Measurements from ENCODE around the gene NAV1. TPM values are rescaled to one million over a fixed set of nuclear protein-coding genes. Genes with fewer than 3 reads are reported as not detected.

NAV1 gene
- total RNA-seq, 1 donor from 2014 or later = 11.0 TPM

- H3K4me1 ChIP-seq (ENCODE audit: control insufficient read depth in 3 of 3, insufficient read depth in 3 of 3, low read length in 3 of 3) = peaks cover 22 to 62% (median 28%) of the 10 kb centered on the region in 3 donors
These were observed 24.5 kb downstream of the NAV1 start for GRCh38 chr1:201563406-201563780.

GRCh38 chr1:201563941-201564340 lies 25.0 kb downstream of the NAV1 start:
- peaks cover 0 to 3% (median 0%) of the 10 kb centered on the region in 3 donors for H3K27me3 ChIP-seq (ENCODE audit: control insufficient read depth in 3 of 3, insufficient read depth in 3 of 3, low read length in 3 of 3)
- no peaks in the 10 kb centered on the region for H3K9me3 ChIP-seq (ENCODE audit: control insufficient read depth in 3 of 3, low read length in 3 of 3)
- peaks cover 22 to 65% (median 28%) of the 10 kb centered on the region in 3 donors for H3K4me1 ChIP-seq (ENCODE audit: control insufficient read depth in 3 of 3, insufficient read depth in 3 of 3, low read length in 3 of 3)
- no peak overlapping the region for H3K4me3 ChIP-seq (ENCODE audit: low read length in 3 of 3)
- H3K9ac ChIP-seq (ENCODE audit: low read depth in 1 of 3, low read length in 3 of 3) = no peak overlapping the region
- H3K27ac ChIP-seq (ENCODE audit: low read depth, low read length) = no peak overlapping the region
- H3K36me3 ChIP-seq (ENCODE audit: control insufficient read depth in 3 of 3, insufficient read depth in 3 of 3, low read length in 3 of 3) = no peaks in the 10 kb centered on the region

More at GRCh38 chr1:201563406-201563780, 24.5 kb downstream of the NAV1 start:
- no peak overlapping the region for H3K4me3 ChIP-seq (ENCODE audit: low read length in 3 of 3)
- no peaks in the 10 kb centered on the region for H3K9me3 ChIP-seq (ENCODE audit: control insufficient read depth in 3 of 3, low read length in 3 of 3)
- no peaks in the 10 kb centered on the region for H3K36me3 ChIP-seq (ENCODE audit: control insufficient read depth in 3 of 3, insufficient read depth in 3 of 3, low read length in 3 of 3)
- H3K27me3 ChIP-seq (ENCODE audit: control insufficient read depth in 3 of 3, insufficient read depth in 3 of 3, low read length in 3 of 3) = peaks cover 0 to 3% (median 0%) of the 10 kb centered on the region in 3 donors
- no peak overlapping the region for H3K27ac ChIP-seq (ENCODE audit: low read depth, low read length)
- no peak overlapping the region for H3K9ac ChIP-seq (ENCODE audit: low read depth in 1 of 3, low read length in 3 of 3)

- Histone ChIP-seq H3K4me3 (ENCODE audit: low read length in 3 of 3) (no peak overlapping the region), H3K4me1 (ENCODE audit: control insufficient read depth in 3 of 3, insufficient read depth in 3 of 3, low read length in 3 of 3) (peaks cover 22 to 57% (median 25%) of the 10 kb centered on the region in 3 donors), H3K27ac (ENCODE audit: low read depth, low read length) (no peak overlapping the region), H3K9me3 (ENCODE audit: control insufficient read depth in 3 of 3, low read length in 3 of 3) (no peaks in the 10 kb centered on the region), H3K36me3 (ENCODE audit: control insufficient read depth in 3 of 3, insufficient read depth in 3 of 3, low read length in 3 of 3) (no peaks in the 10 kb centered on the region), H3K9ac (ENCODE audit: low read depth in 1 of 3, low read length in 3 of 3) (no peak overlapping the region), H3K27me3 (ENCODE audit: control insufficient read depth in 3 of 3, insufficient read depth in 3 of 3, low read length in 3 of 3) (peaks cover 0 to 3% (median 0%) of the 10 kb centered on the region in 3 donors)
These were observed 26.2 kb downstream of the NAV1 start for GRCh38 chr1:201565024-201565730.

GRCh38 chr1:201565771-201566528 lies 27.0 kb downstream of the NAV1 start:
- H3K9me3 ChIP-seq (ENCODE audit: control insufficient read depth in 3 of 3, low read length in 3 of 3) = no peaks in the 10 kb centered on the region
- no peak overlapping the region for H3K4me3 ChIP-seq (ENCODE audit: low read length in 3 of 3)
- H3K27me3 ChIP-seq (ENCODE audit: control insufficient read depth in 3 of 3, insufficient read depth in 3 of 3, low read length in 3 of 3) = no peaks in the 10 kb centered on the region
- no peak overlapping the region for H3K27ac ChIP-seq (ENCODE audit: low read depth, low read length)
- no peak overlapping the region for H3K9ac ChIP-seq (ENCODE audit: low read depth in 1 of 3, low read length in 3 of 3)
- no peaks in the 10 kb centered on the region for H3K36me3 ChIP-seq (ENCODE audit: control insufficient read depth in 3 of 3, insufficient read depth in 3 of 3, low read length in 3 of 3)
- H3K4me1 ChIP-seq (ENCODE audit: control insufficient read depth in 3 of 3, insufficient read depth in 3 of 3, low read length in 3 of 3) = peaks cover 19 to 53% (median 29%) of the 10 kb centered on the region in 3 donors

GRCh38 chr1:201566529-201566823 lies 27.5 kb downstream of the NAV1 start:
- no peak overlapping the region for H3K9ac ChIP-seq (ENCODE audit: low read depth in 1 of 3, low read length in 3 of 3)
- H3K4me1 ChIP-seq (ENCODE audit: control insufficient read depth in 3 of 3, insufficient read depth in 3 of 3, low read length in 3 of 3) = peaks cover 19 to 52% (median 34%) of the 10 kb centered on the region in 3 donors
- H3K36me3 ChIP-seq (ENCODE audit: control insufficient read depth in 3 of 3, insufficient read depth in 3 of 3, low read length in 3 of 3) = no peaks in the 10 kb centered on the region
- no peaks in the 10 kb centered on the region for H3K27me3 ChIP-seq (ENCODE audit: control insufficient read depth in 3 of 3, insufficient read depth in 3 of 3, low read length in 3 of 3)
- no peak overlapping the region for H3K4me3 ChIP-seq (ENCODE audit: low read length in 3 of 3)
- H3K9me3 ChIP-seq (ENCODE audit: control insufficient read depth in 3 of 3, low read length in 3 of 3) = no peaks in the 10 kb centered on the region
- no peak overlapping the region for H3K27ac ChIP-seq (ENCODE audit: low read depth, low read length)

GRCh38 chr1:201566933-201567801 lies 28.2 kb downstream of the NAV1 start:
- Histone ChIP-seq H3K4me3 (ENCODE audit: low read length in 3 of 3) (no peak overlapping the region), H3K36me3 (ENCODE audit: control insufficient read depth in 3 of 3, insufficient read depth in 3 of 3, low read length in 3 of 3) (no peaks in the 10 kb centered on the region), H3K27ac (ENCODE audit: low read depth, low read length) (no peak overlapping the region), H3K9me3 (ENCODE audit: control insufficient read depth in 3 of 3, low read length in 3 of 3) (no peaks in the 10 kb centered on the region), H3K27me3 (ENCODE audit: control insufficient read depth in 3 of 3, insufficient read depth in 3 of 3, low read length in 3 of 3) (no peaks in the 10 kb centered on the region), H3K9ac (ENCODE audit: low read depth in 1 of 3, low read length in 3 of 3) (peak overlapping the region in 1 of 3 donors; percentile 25), H3K4me1 (ENCODE audit: control insufficient read depth in 3 of 3, insufficient read depth in 3 of 3, low read length in 3 of 3) (peaks cover 18 to 47% (median 34%) of the 10 kb centered on the region in 3 donors)

GRCh38 chr1:201568265-201568664 lies 29.3 kb downstream of the NAV1 start:
- Histone ChIP-seq H3K27me3 (ENCODE audit: control insufficient read depth in 3 of 3, insufficient read depth in 3 of 3, low read length in 3 of 3) (no peaks in the 10 kb centered on the region), H3K9ac (ENCODE audit: low read depth in 1 of 3, low read length in 3 of 3) (no peak overlapping the region), H3K4me3 (ENCODE audit: low read length in 3 of 3) (no peak overlapping the region), H3K27ac (ENCODE audit: low read depth, low read length) (no peak overlapping the region), H3K36me3 (ENCODE audit: control insufficient read depth in 3 of 3, insufficient read depth in 3 of 3, low read length in 3 of 3) (no peaks in the 10 kb centered on the region), H3K9me3 (ENCODE audit: control insufficient read depth in 3 of 3, low read length in 3 of 3) (no peaks in the 10 kb centered on the region), H3K4me1 (ENCODE audit: control insufficient read depth in 3 of 3, insufficient read depth in 3 of 3, low read length in 3 of 3) (peaks cover 15 to 40% (median 31%) of the 10 kb centered on the region in 3 donors)

GRCh38 chr1:201568859-201569294 lies 29.9 kb downstream of the NAV1 start:
- Histone ChIP-seq H3K9me3 (ENCODE audit: control insufficient read depth in 3 of 3, low read length in 3 of 3) (no peaks in the 10 kb centered on the region), H3K27me3 (ENCODE audit: control insufficient read depth in 3 of 3, insufficient read depth in 3 of 3, low read length in 3 of 3) (no peaks in the 10 kb centered on the region), H3K9ac (ENCODE audit: low read depth in 1 of 3, low read length in 3 of 3) (no peak overlapping the region), H3K27ac (ENCODE audit: low read depth, low read length) (no peak overlapping the region), H3K4me1 (ENCODE audit: control insufficient read depth in 3 of 3, insufficient read depth in 3 of 3, low read length in 3 of 3) (peaks cover 15 to 37% (median 31%) of the 10 kb centered on the region in 3 donors), H3K36me3 (ENCODE audit: control insufficient read depth in 3 of 3, insufficient read depth in 3 of 3, low read length in 3 of 3) (no peaks in the 10 kb centered on the region), H3K4me3 (ENCODE audit: low read length in 3 of 3) (no peak overlapping the region)

GRCh38 chr1:201570181-201570885 lies 31.4 kb downstream of the NAV1 start:
- Histone ChIP-seq H3K9me3 (ENCODE audit: control insufficient read depth in 3 of 3, low read length in 3 of 3) (no peaks in the 10 kb centered on the region), H3K4me3 (ENCODE audit: low read length in 3 of 3) (no peak overlapping the region), H3K9ac (ENCODE audit: low read depth in 1 of 3, low read length in 3 of 3) (no peak overlapping the region), H3K36me3 (ENCODE audit: control insufficient read depth in 3 of 3, insufficient read depth in 3 of 3, low read length in 3 of 3) (no peaks in the 10 kb centered on the region), H3K27me3 (ENCODE audit: control insufficient read depth in 3 of 3, insufficient read depth in 3 of 3, low read length in 3 of 3) (no peaks in the 10 kb centered on the region), H3K27ac (ENCODE audit: low read depth, low read length) (no peak overlapping the region), H3K4me1 (ENCODE audit: control insufficient read depth in 3 of 3, insufficient read depth in 3 of 3, low read length in 3 of 3) (peaks cover 12 to 35% (median 29%) of the 10 kb centered on the region in 3 donors)
